ENCODE results near the gene ACTR6.
"Not testable (repeated sequence)": the region's sequence is repeated elsewhere in the genome, so short reads cannot be mapped to it uniquely, and the experiment has no call there.

The ACTR6 gene

GRCh38 chr12:100263131-100263530 is 62.5 kb downstream of the ACTR6 start:
- intact Hi-C loops (cut with DNase I), result no loop called here
- no peak for DNase-seq

GRCh38 chr12:100265107-100265506 is 64.5 kb downstream of the ACTR6 start:
- intact Hi-C loops (cut with DNase I), result loop anchor here (2.0 to 5.0 kb wide), 2 partner anchors 70 to 123 kb away; partner anchors contain the start of gene BLTP3B
- DNase-seq, result not testable (repeated sequence)

GRCh38 chr12:100265732-100266584 is 65.3 kb downstream of the ACTR6 start:
- DNase-seq, result no peak
- intact Hi-C loops (cut with DNase I), result loop anchor here (2.0 to 5.0 kb wide), 2 partner anchors 71 to 124 kb away; partner anchors contain the start of gene BLTP3B

GRCh38 chr12:100266585-100266834 is 65.9 kb downstream of the ACTR6 start:
- intact Hi-C loops (cut with DNase I), result loop anchor here (5.0 kb wide), 1 partner anchor 124 kb away; the partner anchor contains the start of gene BLTP3B
- DNase-seq, result peak in 8 of 10 donors; percentile 75 to 98 (median 88)

DNA sequence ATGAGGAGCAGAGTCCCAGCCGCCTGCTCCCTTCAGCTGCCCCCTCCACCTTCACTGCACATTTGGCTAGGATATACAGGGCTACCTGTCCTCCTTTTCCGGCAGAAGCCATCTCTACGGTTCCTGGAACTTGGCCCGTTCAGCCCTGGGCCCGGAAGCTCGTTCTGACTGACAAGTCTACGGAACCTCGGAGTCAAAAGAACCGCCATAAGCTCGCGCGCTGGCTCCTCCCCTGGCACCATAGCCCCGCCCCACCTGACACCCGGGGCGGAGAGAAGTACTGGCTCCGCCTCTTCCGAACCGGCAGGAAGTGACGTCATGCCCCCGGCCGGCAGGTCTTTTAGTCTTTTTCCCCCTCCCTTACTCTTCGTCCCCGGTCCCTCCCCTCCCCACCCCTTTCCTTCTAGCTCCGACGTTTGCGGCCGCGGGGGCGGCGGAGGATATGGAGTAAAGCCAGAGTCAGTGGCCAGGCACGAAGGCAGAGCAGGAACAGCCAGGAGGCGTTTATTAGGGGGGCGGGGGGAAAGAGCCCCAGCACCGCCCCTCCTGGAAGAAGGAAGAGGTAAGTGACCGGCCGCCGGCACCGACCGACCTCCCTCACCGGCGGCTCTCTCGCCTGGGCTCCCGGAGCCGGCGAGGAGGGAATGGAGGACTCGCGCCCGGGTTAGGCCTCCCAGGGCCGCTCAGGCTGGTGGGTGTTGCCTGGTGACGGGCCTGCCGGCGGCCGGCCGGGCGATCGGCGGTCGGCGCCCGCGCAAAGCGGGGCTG is 66.4 kb downstream of the ACTR6 start, which contains the start of the genes DEPDC4 and SCYL2:
Gene DEPDC4 (minus strand): TSS at position 245 of the 768 bp plus-strand sequence. CDS start 3 bp downstream, at position 242.
Gene SCYL2 (plus strand): TSS at position 343 of the 768 bp plus-strand sequence. CDS start 15,794 bp downstream, outside the sequence.
- DNase-seq, result peak; percentile 92 to 100 (median 98)
- intact Hi-C loops (cut with DNase I), result loop anchor here (5.0 kb wide), 1 partner anchor 125 kb away; the partner anchor contains the start of gene BLTP3B

- intact Hi-C loops (cut with DNase I), result loop anchor here (5.0 kb wide), 1 partner anchor 125 kb away; the partner anchor contains the start of gene BLTP3B
- peak in 1 of 10 donors; percentile 24 for DNase-seq
Observed at GRCh38 chr12:100267603-100268281, 67.1 kb downstream of the ACTR6 start.

- DNase-seq, result no peak
- intact Hi-C loops (cut with DNase I), result loop anchor here (5.0 kb wide), 1 partner anchor 127 kb away; the partner anchor contains the start of gene BLTP3B
Observed at GRCh38 chr12:100268835-100269564, 68.4 kb downstream of the ACTR6 start.

DNA sequence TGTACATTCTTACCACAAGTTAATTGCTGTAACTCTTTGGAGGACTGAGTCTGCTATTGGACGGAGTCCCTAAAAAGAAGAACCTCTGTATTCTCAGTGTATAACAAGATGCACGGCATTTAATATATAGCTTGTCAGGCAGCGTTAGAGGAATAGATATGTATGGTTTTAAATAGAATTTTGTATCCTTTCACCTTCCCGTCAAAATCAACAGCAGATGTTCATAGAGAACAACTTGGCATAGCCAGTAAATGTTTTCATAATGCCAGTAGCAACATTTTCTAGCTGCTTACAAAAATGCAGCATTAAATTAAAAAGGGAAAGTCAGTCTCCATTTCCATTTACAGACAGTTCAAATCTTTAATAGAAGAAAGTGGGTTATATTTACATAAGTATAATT is 73.2 kb downstream of the ACTR6 start:
- intact Hi-C loops (cut with DNase I), result no loop called here
- DNase-seq, result no peak
